ENCODE measurements around the gene OPRL1. TPM values are rescaled to one million over a fixed set of nuclear protein-coding genes. Genes with fewer than 3 reads are reported as not detected.
A peak's percentile ranks its signal among the peaks of the same experiment; 100 is the strongest.

OPRL1 gene
- total RNA-seq, 4 donors from 2014 or later = 0.34 to 0.91 (median 0.76) TPM; not detected in 1

GRCh38 chr20:64037199-64037497, 42.7 kb upstream of the OPRL1 start:
- peaks cover under 1 to 35% (median 5%) of the 10 kb centered on the region in 3 donors for H3K36me3 ChIP-seq
- WGBS, 2 donors = no CpG with 5 or more reads among the region's 3 CpGs
- no peak for DNase-seq
- no peak overlapping the region for H3K4me3 ChIP-seq
- H3K27me3 ChIP-seq = peaks cover 0 to 63% (median 0%) of the 10 kb centered on the region in 4 donors
- H3K27ac ChIP-seq = no peak overlapping the region
- H3K4me1 ChIP-seq = peaks cover 30 to 64% (median 41%) of the 10 kb centered on the region in 3 donors
- TF ChIP-seq POLR2A (IDR thresholded peaks at IDR 0.05) (no peak), CTCF (IDR thresholded peaks at IDR 0.05) (no peak)
- intact Hi-C loops (cut with DNase I) = loop anchor here (10.0 kb wide), 1 partner anchor 52 kb away; the partner anchor contains the start of gene PRPF6
- no peaks in the 10 kb centered on the region for H3K9me3 ChIP-seq

- WGBS, 2 donors = 17 to 29% methylated on average over 9 to 10 of the region's 36 CpGs
- Histone ChIP-seq H3K27ac (peak overlapping the region in 2 of 4 donors; percentile 79 to 87), H3K4me1 (peaks cover 34 to 69% (median 44%) of the 10 kb centered on the region in 3 donors), H3K27me3 (peaks cover 0 to 67% (median 0%) of the 10 kb centered on the region in 4 donors), H3K36me3 (peaks cover 0 to 30% (median 0%) of the 10 kb centered on the region in 3 donors), H3K9me3 (no peaks in the 10 kb centered on the region), H3K4me3 (peak overlapping the region; percentile 42 to 72 (median 58))
- TF ChIP-seq POLR2A (IDR thresholded peaks at IDR 0.05) (no peak), CTCF (IDR thresholded peaks at IDR 0.05) (no peak)
- intact Hi-C loops (cut with DNase I) = loop anchor here (10.0 kb wide), 1 partner anchor 53 kb away; the partner anchor contains the start of gene PRPF6
- no peak for DNase-seq
These were observed 42.2 kb upstream of the OPRL1 start for GRCh38 chr20:64037498-64038213.

GRCh38 chr20:64038224-64038564, 41.7 kb upstream of the OPRL1 start:
- TF ChIP-seq CTCF (IDR thresholded peaks at IDR 0.05) (no peak), POLR2A (IDR thresholded peaks at IDR 0.05) (no peak)
- peak overlapping the region; percentile 42 to 72 (median 58) for H3K4me3 ChIP-seq

GRCh38 chr20:64038565-64039292, 41.2 kb upstream of the OPRL1 start:
- intact Hi-C loops (cut with DNase I) = loop anchor here (10.0 kb wide), 1 partner anchor 54 kb away; the partner anchor contains the start of gene PRPF6
- Histone ChIP-seq H3K27ac (peak overlapping the region; percentile 68 to 87 (median 75)), H3K9me3 (no peaks in the 10 kb centered on the region), H3K27me3 (peaks cover 0 to 73% (median 0%) of the 10 kb centered on the region in 4 donors), H3K4me3 (peak overlapping the region; percentile 42 to 72 (median 58)), H3K4me1 (peaks cover 34 to 72% (median 44%) of the 10 kb centered on the region in 3 donors), H3K36me3 (peaks cover 0 to 19% (median 0%) of the 10 kb centered on the region in 3 donors)
- WGBS, 2 donors = 5% methylated on average over 4 of the region's 91 CpGs; no CpG with 5 or more reads in 1 of the 2 donors
- TF ChIP-seq POLR2A (IDR thresholded peaks at IDR 0.05) (no peak), CTCF (IDR thresholded peaks at IDR 0.05) (peak; percentile 54 to 74 (median 62))
- DNase-seq = no peak

More at GRCh38 chr20:64038224-64038564, 41.7 kb upstream of the OPRL1 start:
- peaks cover 34 to 69% (median 44%) of the 10 kb centered on the region in 3 donors for H3K4me1 ChIP-seq
- peaks cover 0 to 25% (median 0%) of the 10 kb centered on the region in 3 donors for H3K36me3 ChIP-seq
- H3K27ac ChIP-seq = peak overlapping the region in 3 of 4 donors; percentile 68 to 87 (median 79)
- no peaks in the 10 kb centered on the region for H3K9me3 ChIP-seq
- DNase-seq = no peak
- intact Hi-C loops (cut with DNase I) = loop anchor here (10.0 kb wide), 1 partner anchor 53 kb away; the partner anchor contains the start of gene PRPF6
- 0% methylated on average over 3 of the region's 30 CpGs; no CpG with 5 or more reads in 1 of the 2 donors for WGBS, 2 donors
- peaks cover 0 to 71% (median 0%) of the 10 kb centered on the region in 4 donors for H3K27me3 ChIP-seq

Measured in esophagus squamous epithelium (tissue), 5 donors.